Measurements from ENCODE around the gene KCNAB3. TPM values are rescaled to one million over a fixed set of nuclear protein-coding genes. Genes with fewer than 3 reads are reported as not detected.
"Not testable (repeated sequence)": the region's sequence is repeated elsewhere in the genome, so short reads cannot be mapped to it uniquely, and the experiment has no call there.

The KCNAB3 gene
- total RNA-seq, 1 donor from 2014 or later, result 9.7 TPM

DNA sequence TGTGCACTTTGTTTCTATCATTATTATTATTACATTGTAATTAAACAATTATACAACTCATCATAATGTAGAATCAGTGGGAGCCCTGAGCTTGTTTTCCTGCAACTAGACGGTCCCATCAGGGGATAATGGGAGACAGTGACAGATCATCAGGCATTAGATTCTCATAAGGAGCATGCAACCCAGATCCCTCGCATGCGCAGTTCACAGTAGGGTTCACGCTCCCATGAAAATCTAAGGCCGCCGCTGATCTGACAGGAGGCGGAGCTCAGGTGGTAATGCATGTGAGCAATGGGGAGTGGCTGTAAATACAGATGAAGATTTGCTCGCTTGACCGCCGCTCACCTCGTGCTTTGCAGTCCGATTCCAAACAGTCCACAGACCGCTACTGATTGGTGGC lies 23.6 kb upstream of the KCNAB3 start:
- H3K27ac Mint-ChIP-seq, H3K9me3 Mint-ChIP-seq: not testable (repeated sequence)
- peaks cover 16% of the 10 kb centered on the region for H3K4me1 Mint-ChIP-seq

DNA sequence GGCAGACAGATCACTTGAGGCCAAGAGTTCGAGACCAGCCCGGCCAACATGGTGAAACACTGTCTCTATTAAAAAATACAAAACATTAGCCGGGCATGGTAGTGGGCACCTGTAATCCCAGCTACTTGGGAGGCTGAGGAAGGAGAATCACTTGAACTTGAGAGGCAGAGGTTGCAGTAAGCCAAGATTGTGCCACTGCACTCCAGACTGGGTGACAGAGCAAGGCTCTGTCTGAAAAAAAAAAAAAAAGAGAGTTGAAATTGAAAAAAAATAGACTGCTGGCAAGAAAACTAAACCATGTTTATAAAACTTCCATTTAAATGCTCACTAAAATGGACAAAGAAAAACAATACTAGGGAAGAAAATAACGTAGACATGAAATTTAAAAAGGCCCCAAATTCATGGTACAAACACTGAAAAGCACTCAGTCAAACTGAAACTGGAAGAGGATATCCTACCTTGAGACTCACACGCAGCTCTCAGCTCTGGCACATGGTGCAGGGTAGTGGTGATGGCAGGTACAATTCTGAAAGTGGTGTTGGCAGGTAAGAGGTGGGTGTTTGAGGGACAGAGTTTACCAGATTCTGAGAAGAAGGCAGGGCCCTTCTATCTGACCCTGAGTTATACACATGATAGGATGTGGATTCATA lies 21.6 kb upstream of the KCNAB3 start:
- intact Hi-C loops (cut with micrococcal nuclease), result no loop called here
- Mint-ChIP-seq H3K36me3 (ENCODE audit: low read depth) (peaks cover 30% of the 10 kb centered on the region), H3K9me3 (no peaks in the 10 kb centered on the region), H3K27me3 (no peaks in the 10 kb centered on the region), H3K4me1 (peaks cover 16% of the 10 kb centered on the region), H3K27ac (peak overlapping the region; percentile 91), H3K4me3 (peak overlapping the region; percentile 35)
- peak; percentile 86 for DNase-seq

More for the DNA sequence above, 23.6 kb upstream of the KCNAB3 start:
- peaks cover 16% of the 10 kb centered on the region for H3K36me3 Mint-ChIP-seq (ENCODE audit: low read depth)
- H3K27me3 Mint-ChIP-seq; H3K4me3 Mint-ChIP-seq; intact Hi-C loops (cut with micrococcal nuclease); DNase-seq: not testable (repeated sequence)

GRCh38 chr17:7950578-7950977 lies 20.9 kb upstream of the KCNAB3 start:
- intact Hi-C loops (cut with micrococcal nuclease), result no loop called here
- Mint-ChIP-seq H3K4me1 (peaks cover 16% of the 10 kb centered on the region), H3K9me3 (no peaks in the 10 kb centered on the region), H3K4me3 (no peak overlapping the region), H3K27me3 (no peaks in the 10 kb centered on the region), H3K36me3 (ENCODE audit: low read depth) (peaks cover 33% of the 10 kb centered on the region), H3K27ac (no peak overlapping the region)
- no peak for DNase-seq

- H3K9me3 Mint-ChIP-seq, result no peaks in the 10 kb centered on the region
- H3K27ac Mint-ChIP-seq, result no peak overlapping the region
- no peaks in the 10 kb centered on the region for H3K27me3 Mint-ChIP-seq
- no peak overlapping the region for H3K4me3 Mint-ChIP-seq
- H3K4me1 Mint-ChIP-seq, result peaks cover 16% of the 10 kb centered on the region
- H3K36me3 Mint-ChIP-seq (ENCODE audit: low read depth), result peaks cover 53% of the 10 kb centered on the region
- intact Hi-C loops (cut with micrococcal nuclease), result no loop called here
- no peak for DNase-seq
These were observed 18.0 kb upstream of the KCNAB3 start for GRCh38 chr17:7947651-7948050.

- Mint-ChIP-seq H3K27me3 (no peaks in the 10 kb centered on the region), H3K27ac (no peak overlapping the region), H3K36me3 (ENCODE audit: low read depth) (peaks cover 57% of the 10 kb centered on the region), H3K4me3 (no peak overlapping the region), H3K4me1 (peaks cover 7% of the 10 kb centered on the region), H3K9me3 (no peaks in the 10 kb centered on the region)
- DNase-seq, result no peak
- intact Hi-C loops (cut with micrococcal nuclease), result no loop called here
These were observed 16.8 kb upstream of the KCNAB3 start for GRCh38 chr17:7946441-7946840.

- peaks cover 3% of the 10 kb centered on the region for H3K4me1 Mint-ChIP-seq
- intact Hi-C loops (cut with micrococcal nuclease), result no loop called here
- no peaks in the 10 kb centered on the region for H3K27me3 Mint-ChIP-seq
- H3K27ac Mint-ChIP-seq, result no peak overlapping the region
- peaks cover 64% of the 10 kb centered on the region for H3K36me3 Mint-ChIP-seq (ENCODE audit: low read depth)
- no peak overlapping the region for H3K4me3 Mint-ChIP-seq
- H3K9me3 Mint-ChIP-seq, result no peaks in the 10 kb centered on the region
- DNase-seq, result no peak
These were observed 16.0 kb upstream of the KCNAB3 start for GRCh38 chr17:7945651-7946050.

DNA sequence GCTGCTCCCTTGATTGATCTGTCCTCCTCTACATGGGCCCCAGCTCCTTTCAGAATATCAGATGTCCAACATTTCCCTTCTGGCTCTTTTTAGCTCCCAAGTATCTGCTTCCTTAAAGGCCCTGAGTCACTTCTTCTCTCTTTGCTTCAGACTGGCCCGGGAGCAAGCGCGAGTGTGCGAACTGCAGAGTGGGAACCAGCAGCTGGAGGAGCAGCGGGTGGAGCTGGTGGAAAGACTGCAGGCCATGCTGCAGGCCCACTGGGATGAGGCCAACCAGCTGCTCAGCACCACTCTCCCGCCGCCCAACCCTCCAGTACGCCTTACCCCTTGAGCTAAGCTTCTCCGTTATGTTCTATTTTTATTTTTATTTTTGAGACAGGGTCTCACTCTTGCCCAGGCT lies 14.7 kb upstream of the KCNAB3 start:
- no peaks in the 10 kb centered on the region for H3K9me3 Mint-ChIP-seq
- intact Hi-C loops (cut with micrococcal nuclease), result no loop called here
- DNase-seq, result no peak
- H3K4me1 Mint-ChIP-seq, result peaks cover 2% of the 10 kb centered on the region
- H3K27ac Mint-ChIP-seq, result no peak overlapping the region
- no peaks in the 10 kb centered on the region for H3K27me3 Mint-ChIP-seq
- peaks cover 70% of the 10 kb centered on the region for H3K36me3 Mint-ChIP-seq (ENCODE audit: low read depth)
- H3K4me3 Mint-ChIP-seq, result no peak overlapping the region

GRCh38 chr17:7943291-7943690 lies 13.6 kb upstream of the KCNAB3 start:
- Mint-ChIP-seq H3K4me1 (peaks cover 2% of the 10 kb centered on the region), H3K36me3 (ENCODE audit: low read depth) (peaks cover 64% of the 10 kb centered on the region), H3K27me3 (no peaks in the 10 kb centered on the region), H3K27ac (no peak overlapping the region), H3K9me3 (no peaks in the 10 kb centered on the region), H3K4me3 (no peak overlapping the region)
- no peak for DNase-seq
- intact Hi-C loops (cut with micrococcal nuclease), result no loop called here

- no peak overlapping the region for H3K27ac Mint-ChIP-seq
- peaks cover 61% of the 10 kb centered on the region for H3K36me3 Mint-ChIP-seq (ENCODE audit: low read depth)
- H3K27me3 Mint-ChIP-seq, result no peaks in the 10 kb centered on the region
- no peaks in the 10 kb centered on the region for H3K9me3 Mint-ChIP-seq
- no peak for DNase-seq
- intact Hi-C loops (cut with micrococcal nuclease), result no loop called here
- no peak overlapping the region for H3K4me3 Mint-ChIP-seq
- peaks cover 8% of the 10 kb centered on the region for H3K4me1 Mint-ChIP-seq
These were observed 11.1 kb upstream of the KCNAB3 start for GRCh38 chr17:7940743-7941142.

GRCh38 chr17:7940034-7940433 lies 10.4 kb upstream of the KCNAB3 start:
- Mint-ChIP-seq H3K4me3 (no peak overlapping the region), H3K36me3 (ENCODE audit: low read depth) (peaks cover 62% of the 10 kb centered on the region), H3K27me3 (no peaks in the 10 kb centered on the region), H3K27ac (no peak overlapping the region), H3K4me1 (peaks cover 11% of the 10 kb centered on the region), H3K9me3 (no peaks in the 10 kb centered on the region)
- DNase-seq, result no peak
- intact Hi-C loops (cut with micrococcal nuclease), result no loop called here

DNA sequence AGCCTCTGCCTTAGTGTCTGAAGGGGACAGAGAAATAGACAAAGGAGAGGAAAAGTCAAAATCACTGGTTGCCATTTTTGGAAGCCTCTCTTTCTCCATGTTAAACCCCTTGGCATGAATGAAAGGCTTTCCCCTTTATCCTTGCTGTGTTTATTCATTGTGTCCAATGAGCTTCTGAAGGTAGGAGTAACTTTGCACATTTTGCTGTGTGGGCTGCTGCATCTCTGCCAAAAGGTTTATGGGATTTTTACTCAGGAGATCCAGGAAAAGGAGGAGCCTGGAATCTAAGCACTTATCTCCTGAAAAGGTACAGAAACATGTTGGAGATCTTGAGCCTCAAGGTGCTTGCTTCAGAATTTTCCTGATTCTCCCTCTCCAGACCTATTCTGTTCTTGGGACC lies 6.2 kb upstream of the KCNAB3 start:
- Mint-ChIP-seq H3K4me1 (peaks cover 41% of the 10 kb centered on the region), H3K9me3 (no peaks in the 10 kb centered on the region), H3K36me3 (ENCODE audit: low read depth) (peaks cover 51% of the 10 kb centered on the region), H3K27me3 (no peaks in the 10 kb centered on the region), H3K4me3 (no peak overlapping the region), H3K27ac (no peak overlapping the region)
- DNase-seq, result no peak
- intact Hi-C loops (cut with micrococcal nuclease), result loop anchor here (10.0 kb wide), 1 partner anchor 349 kb away; the partner anchor contains the start of gene RANGRF

GRCh38 chr17:7932949-7933348 lies 3.3 kb upstream of the KCNAB3 start:
- H3K27ac Mint-ChIP-seq, result peak overlapping the region; percentile 99
- peak overlapping the region; percentile 98 for H3K4me3 Mint-ChIP-seq
- H3K4me1 Mint-ChIP-seq, result peaks cover 44% of the 10 kb centered on the region
- H3K9me3 Mint-ChIP-seq, result no peaks in the 10 kb centered on the region
- intact Hi-C loops (cut with micrococcal nuclease), result loop anchor here (1.0 to 10.0 kb wide), 7 partner anchors 18 to 352 kb away; partner anchors contain the start of genes CHD3, NAA38, RANGRF and TP53
- H3K36me3 Mint-ChIP-seq (ENCODE audit: low read depth), result peaks cover 39% of the 10 kb centered on the region
- no peaks in the 10 kb centered on the region for H3K27me3 Mint-ChIP-seq
- peak; percentile 78 for DNase-seq

GRCh38 chr17:7932483-7932891 lies 2.8 kb upstream of the KCNAB3 start:
- Mint-ChIP-seq H3K4me1 (peaks cover 44% of the 10 kb centered on the region), H3K36me3 (ENCODE audit: low read depth) (peaks cover 39% of the 10 kb centered on the region), H3K27me3 (no peaks in the 10 kb centered on the region), H3K4me3 (peak overlapping the region; percentile 98), H3K27ac (peak overlapping the region; percentile 99), H3K9me3 (no peaks in the 10 kb centered on the region)
- peak; percentile 82 for DNase-seq
- intact Hi-C loops (cut with micrococcal nuclease), result loop anchor here (1.0 to 10.0 kb wide), 7 partner anchors 17 to 352 kb away; partner anchors contain the start of genes CHD3, NAA38, RANGRF and TP53

- DNase-seq, result peak; percentile 100
- Mint-ChIP-seq H3K4me1 (peaks cover 42% of the 10 kb centered on the region), H3K4me3 (peak within 1 kb of the TSS; percentile 98), H3K27me3 (no peaks in the 10 kb centered on the region), H3K27ac (peak within 1 kb of the TSS; percentile 99), H3K9me3 (no peaks in the 10 kb centered on the region), H3K36me3 (ENCODE audit: low read depth) (peaks cover 37% of the 10 kb centered on the region)
- intact Hi-C loops (cut with micrococcal nuclease), result loop anchor here (1.0 to 10.0 kb wide), 8 partner anchors 10 to 353 kb away; partner anchors contain the start of genes CHD3, NAA38, RANGRF and TP53
These were observed 2.2 kb upstream of the KCNAB3 start, which contains the start of the genes CNTROB and TRAPPC1 for GRCh38 chr17:7931709-7932482. Gene CNTROB (plus strand): TSS chr17:7932206. CDS start chr17:7933080, 874 bp downstream. Gene TRAPPC1 (minus strand): TSS chr17:7931946. CDS start chr17:7931829, 117 bp downstream.
